Measurements from ENCODE around the gene CX3CR1.
A peak's percentile ranks its signal among the peaks of the same experiment; 100 is the strongest.

CX3CR1 gene

GRCh38 chr3:39315420-39315819 is 35.6 kb upstream of the CX3CR1 start:
- no peak for DNase-seq (ENCODE audit: low read depth in 1 of 2, low spot score in 1 of 2)
- no peak for TF ChIP-seq JUND (IDR thresholded peaks at IDR 0.05; ENCODE audit: low read depth)
- in situ Hi-C loops (cut with HindIII; ENCODE audit: low pct_unique_long_range_greater_than_20kb, low sequenced_read_pairs) = no loop called here

GRCh38 chr3:39313289-39313688 is 33.5 kb upstream of the CX3CR1 start:
- DNase-seq (ENCODE audit: low read depth in 1 of 2, low spot score in 1 of 2) = no peak
- no peak for TF ChIP-seq JUND (IDR thresholded peaks at IDR 0.05; ENCODE audit: low read depth)
- in situ Hi-C loops (cut with HindIII; ENCODE audit: low pct_unique_long_range_greater_than_20kb, low sequenced_read_pairs) = no loop called here

- no peak for DNase-seq (ENCODE audit: low read depth in 1 of 2, low spot score in 1 of 2)
- in situ Hi-C loops (cut with HindIII; ENCODE audit: low pct_unique_long_range_greater_than_20kb, low sequenced_read_pairs) = no loop called here
These were observed 22.3 kb upstream of the CX3CR1 start for GRCh38 chr3:39302178-39302577.

GRCh38 chr3:39299279-39299678 is 19.4 kb upstream of the CX3CR1 start:
- DNase-seq (ENCODE audit: low read depth in 1 of 2, low spot score in 1 of 2) = no peak
- in situ Hi-C loops (cut with HindIII; ENCODE audit: low pct_unique_long_range_greater_than_20kb, low sequenced_read_pairs) = no loop called here
- TF ChIP-seq JUND (IDR thresholded peaks at IDR 0.05; ENCODE audit: low read depth) = no peak

More at GRCh38 chr3:39302178-39302577, 22.3 kb upstream of the CX3CR1 start:
- no peak for TF ChIP-seq JUND (IDR thresholded peaks at IDR 0.05; ENCODE audit: low read depth)

- no peak for DNase-seq (ENCODE audit: low read depth in 1 of 2, low spot score in 1 of 2)
- no peak for TF ChIP-seq JUND (IDR thresholded peaks at IDR 0.05; ENCODE audit: low read depth)
- in situ Hi-C loops (cut with HindIII; ENCODE audit: low pct_unique_long_range_greater_than_20kb, low sequenced_read_pairs) = no loop called here
These were observed 16.6 kb upstream of the CX3CR1 start for GRCh38 chr3:39296197-39297077.

GRCh38 chr3:39295184-39295775 is 15.4 kb upstream of the CX3CR1 start:
- no peak for TF ChIP-seq JUND (IDR thresholded peaks at IDR 0.05; ENCODE audit: low read depth)
- no peak for DNase-seq (ENCODE audit: low read depth in 1 of 2, low spot score in 1 of 2)
- in situ Hi-C loops (cut with HindIII; ENCODE audit: low pct_unique_long_range_greater_than_20kb, low sequenced_read_pairs) = no loop called here

GRCh38 chr3:39294446-39295183 is 14.8 kb upstream of the CX3CR1 start:
- in situ Hi-C loops (cut with HindIII; ENCODE audit: low pct_unique_long_range_greater_than_20kb, low sequenced_read_pairs) = no loop called here
- no peak for DNase-seq (ENCODE audit: low read depth in 1 of 2, low spot score in 1 of 2)
- TF ChIP-seq JUND (IDR thresholded peaks at IDR 0.05; ENCODE audit: low read depth) = no peak

- in situ Hi-C loops (cut with HindIII; ENCODE audit: low pct_unique_long_range_greater_than_20kb, low sequenced_read_pairs) = no loop called here
- no peak for DNase-seq (ENCODE audit: low read depth in 1 of 2, low spot score in 1 of 2)
- no peak for TF ChIP-seq JUND (IDR thresholded peaks at IDR 0.05; ENCODE audit: low read depth)
These were observed 13.1 kb upstream of the CX3CR1 start for GRCh38 chr3:39292961-39293360.

GRCh38 chr3:39291903-39292329 is 12.1 kb upstream of the CX3CR1 start:
- in situ Hi-C loops (cut with HindIII; ENCODE audit: low pct_unique_long_range_greater_than_20kb, low sequenced_read_pairs) = no loop called here
- peak; percentile 40 to 70 for DNase-seq (ENCODE audit: low read depth in 1 of 2, low spot score in 1 of 2)
- no peak for TF ChIP-seq JUND (IDR thresholded peaks at IDR 0.05; ENCODE audit: low read depth)

GRCh38 chr3:39290255-39290654 is 10.4 kb upstream of the CX3CR1 start:
- in situ Hi-C loops (cut with HindIII; ENCODE audit: low pct_unique_long_range_greater_than_20kb, low sequenced_read_pairs) = no loop called here
- TF ChIP-seq JUND (IDR thresholded peaks at IDR 0.05; ENCODE audit: low read depth) = no peak
- DNase-seq (ENCODE audit: low read depth in 1 of 2, low spot score in 1 of 2) = no peak

GRCh38 chr3:39289107-39289506 is 9.3 kb upstream of the CX3CR1 start:
- DNase-seq (ENCODE audit: low read depth in 1 of 2, low spot score in 1 of 2) = no peak
- no peak for TF ChIP-seq JUND (IDR thresholded peaks at IDR 0.05; ENCODE audit: low read depth)
- in situ Hi-C loops (cut with HindIII; ENCODE audit: low pct_unique_long_range_greater_than_20kb, low sequenced_read_pairs) = no loop called here

GRCh38 chr3:39288300-39288808 is 8.5 kb upstream of the CX3CR1 start:
- peak; percentile 89 for DNase-seq (ENCODE audit: low read depth in 1 of 2, low spot score in 1 of 2)
- no peak for TF ChIP-seq JUND (IDR thresholded peaks at IDR 0.05; ENCODE audit: low read depth)
- in situ Hi-C loops (cut with HindIII; ENCODE audit: low pct_unique_long_range_greater_than_20kb, low sequenced_read_pairs) = no loop called here

Measured in T47D (cell line).